Measurements from ENCODE around the gene PAOX. TPM values are rescaled to one million over a fixed set of nuclear protein-coding genes. Genes with fewer than 3 reads are reported as not detected.

The PAOX gene
- total and polyA plus RNA-seq, 8 donors, result 5.1 to 7.9 (median 6.5) TPM

DNA sequence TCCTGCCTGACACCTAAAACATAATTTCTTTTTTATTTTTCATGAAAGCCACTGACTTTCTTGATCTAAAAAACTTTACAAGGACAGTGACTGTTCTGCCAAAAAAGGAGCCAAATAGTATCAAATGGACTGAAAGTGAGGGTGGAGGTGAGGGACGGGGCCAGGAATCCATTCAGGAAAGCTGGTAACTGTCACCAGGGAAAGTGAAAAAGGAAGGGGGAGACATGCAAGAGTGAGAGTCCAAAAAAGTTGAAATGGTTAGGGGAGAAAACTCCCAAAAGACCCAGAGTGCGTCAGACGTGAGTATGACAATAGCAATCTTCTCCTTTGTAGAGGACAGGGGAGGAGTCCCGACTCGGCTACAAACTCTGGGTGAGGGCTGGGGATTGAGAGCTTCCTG is 34.8 kb upstream of the PAOX start:
- no peaks in the 10 kb centered on the region for H3K9me3 ChIP-seq
- ATAC-seq (no peak), DNase-seq (no peak)
- intact Hi-C loops (cut with DNase I), result no loop called here
- H3K27ac ChIP-seq, result no peak overlapping the region
- no peak for TF ChIP-seq CTCF (IDR thresholded peaks at IDR 0.05)
- no peaks in the 10 kb centered on the region for H3K4me1 ChIP-seq
- H3K4me3 ChIP-seq, result no peak overlapping the region
- no peaks in the 10 kb centered on the region for H3K36me3 ChIP-seq
- peaks cover 5 to 95% of the 10 kb centered on the region in 2 donors for H3K27me3 ChIP-seq

DNA sequence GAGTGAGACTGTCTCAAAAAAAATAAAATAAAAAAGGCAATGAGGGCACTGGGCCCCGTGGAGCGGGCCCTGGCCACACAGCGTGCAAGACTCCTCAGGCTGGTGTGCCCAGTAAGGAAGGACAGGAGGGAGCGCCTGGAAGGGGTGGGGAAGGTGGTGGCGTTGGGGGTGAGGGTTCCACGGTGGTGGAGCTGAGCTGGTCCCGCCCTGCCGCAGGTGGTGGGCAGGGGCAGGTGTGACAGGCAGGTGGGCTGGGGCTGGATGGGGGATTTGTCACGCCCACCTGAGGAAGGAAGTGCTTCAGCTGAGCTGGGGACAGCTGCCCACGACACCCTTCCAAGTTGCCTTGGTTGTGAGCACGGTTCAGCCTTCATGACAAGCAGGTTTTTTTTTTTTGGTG is 32.6 kb upstream of the PAOX start:
- Histone ChIP-seq H3K4me1 (no peaks in the 10 kb centered on the region), H3K27ac (no peak overlapping the region), H3K36me3 (no peaks in the 10 kb centered on the region), H3K4me3 (no peak overlapping the region), H3K9me3 (no peaks in the 10 kb centered on the region), H3K27me3 (peaks cover 5 to 99% of the 10 kb centered on the region in 2 donors)
- intact Hi-C loops (cut with DNase I), result no loop called here
- no peak for TF ChIP-seq CTCF (IDR thresholded peaks at IDR 0.05)
- ATAC-seq (no peak), DNase-seq (peak in 1 of 4 donors; percentile 52)

DNA sequence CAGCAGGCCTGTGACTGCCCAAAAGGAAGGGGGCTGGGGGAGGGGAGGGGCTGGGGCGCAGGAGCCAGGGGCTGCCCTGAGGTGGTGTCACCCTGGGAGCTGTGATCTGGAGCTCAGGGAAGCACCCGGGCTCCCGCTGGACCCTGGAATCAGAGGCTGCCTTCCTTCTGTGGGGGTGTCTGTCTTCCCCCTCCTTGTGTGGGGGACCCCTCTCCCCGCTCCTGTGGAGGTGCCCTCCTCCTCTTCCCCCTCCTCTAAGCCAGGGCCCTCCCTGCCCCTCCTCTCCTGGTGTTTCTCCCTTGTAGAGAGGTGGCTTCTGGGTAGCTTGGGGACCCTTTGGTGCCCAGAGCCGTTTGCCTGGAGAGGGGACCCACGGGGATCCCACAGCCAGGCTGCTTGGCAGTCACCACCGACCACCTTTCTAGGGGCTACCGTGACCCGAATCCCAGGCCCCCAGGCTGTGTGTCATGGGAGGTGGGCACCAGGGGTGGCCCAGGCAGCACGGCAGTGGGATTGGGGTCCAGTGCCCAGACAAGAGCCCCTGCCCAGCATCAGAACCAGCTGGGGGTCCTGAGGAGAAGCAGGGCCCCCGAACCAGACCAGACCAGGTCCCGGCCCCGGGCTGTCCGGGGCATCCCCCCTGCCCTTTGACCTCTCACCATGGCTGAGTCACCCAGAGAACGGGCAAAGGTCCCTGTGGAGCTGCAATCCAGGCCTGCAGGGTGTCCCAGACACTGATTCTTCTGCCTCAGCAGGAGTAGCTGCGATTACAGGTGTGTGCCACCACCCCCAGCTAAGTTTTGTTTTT is 31.1 kb upstream of the PAOX start:
- Histone ChIP-seq H3K4me1 (no peaks in the 10 kb centered on the region), H3K36me3 (no peaks in the 10 kb centered on the region), H3K27ac (no peak overlapping the region), H3K27me3 (peaks cover 5 to 92% of the 10 kb centered on the region in 2 donors), H3K4me3 (no peak overlapping the region), H3K9me3 (no peaks in the 10 kb centered on the region)
- no peak for ATAC-seq
- DNase-seq, result peak in 1 of 4 donors; percentile 63
- TF ChIP-seq CTCF (IDR thresholded peaks at IDR 0.05), result no peak
- intact Hi-C loops (cut with DNase I), result no loop called here

DNA sequence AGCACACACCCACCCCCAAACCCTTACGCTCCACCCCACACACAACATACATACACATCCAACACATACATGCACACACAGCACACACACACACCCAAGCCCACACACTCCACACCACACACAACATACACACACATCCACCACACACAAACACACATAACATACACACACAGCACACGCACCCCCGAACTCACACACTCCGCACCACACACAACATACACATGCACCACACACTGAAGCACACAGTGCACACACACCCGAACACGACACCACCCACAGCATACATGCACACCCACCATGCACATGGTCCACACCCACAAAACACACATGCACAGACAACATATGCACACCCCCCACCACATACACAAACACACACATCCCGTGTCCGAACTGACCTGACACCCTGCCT is 29.9 kb upstream of the PAOX start:
- ATAC-seq (no peak), DNase-seq (no peak)
- Histone ChIP-seq H3K4me3 (no peak overlapping the region), H3K27me3 (peaks cover 5 to 81% of the 10 kb centered on the region in 2 donors), H3K9me3 (no peaks in the 10 kb centered on the region), H3K4me1 (no peaks in the 10 kb centered on the region), H3K36me3 (no peaks in the 10 kb centered on the region), H3K27ac (no peak overlapping the region)
- intact Hi-C loops (cut with DNase I), result no loop called here
- no peak for TF ChIP-seq CTCF (IDR thresholded peaks at IDR 0.05)

GRCh38 chr10:133349577-133350011 is 29.5 kb upstream of the PAOX start:
- H3K4me1 ChIP-seq, result no peaks in the 10 kb centered on the region
- H3K27ac ChIP-seq, result no peak overlapping the region
- ATAC-seq (no peak), DNase-seq (peak in 1 of 4 donors; percentile 70)
- H3K9me3 ChIP-seq, result no peaks in the 10 kb centered on the region
- H3K4me3 ChIP-seq, result no peak overlapping the region
- peaks cover 0 to under 1% of the 10 kb centered on the region in 2 donors for H3K36me3 ChIP-seq
- peaks cover 5 to 76% of the 10 kb centered on the region in 2 donors for H3K27me3 ChIP-seq
- TF ChIP-seq CTCF (IDR thresholded peaks at IDR 0.05), result no peak
- intact Hi-C loops (cut with DNase I), result no loop called here

Measured in left lung (tissue), 10 donors.